GM21360 (cell line): ENCODE results near the gene SMARCA2.

Source experiments
- ATAC-seq: cut with Tn5 transposase; IDR thresholded peaks from one replicate; pipeline ENCODE4 v1.9.1; 2021; ENCODE audit warnings: mild to moderate bottlenecking, moderate library complexity; ENCODE audit not compliant: unreplicated experiment

The SMARCA2 gene

GRCh38 chr9:2015581-2016407 lies 647 bp downstream of the SMARCA2 start:
- no peak for ATAC-seq

DNA sequence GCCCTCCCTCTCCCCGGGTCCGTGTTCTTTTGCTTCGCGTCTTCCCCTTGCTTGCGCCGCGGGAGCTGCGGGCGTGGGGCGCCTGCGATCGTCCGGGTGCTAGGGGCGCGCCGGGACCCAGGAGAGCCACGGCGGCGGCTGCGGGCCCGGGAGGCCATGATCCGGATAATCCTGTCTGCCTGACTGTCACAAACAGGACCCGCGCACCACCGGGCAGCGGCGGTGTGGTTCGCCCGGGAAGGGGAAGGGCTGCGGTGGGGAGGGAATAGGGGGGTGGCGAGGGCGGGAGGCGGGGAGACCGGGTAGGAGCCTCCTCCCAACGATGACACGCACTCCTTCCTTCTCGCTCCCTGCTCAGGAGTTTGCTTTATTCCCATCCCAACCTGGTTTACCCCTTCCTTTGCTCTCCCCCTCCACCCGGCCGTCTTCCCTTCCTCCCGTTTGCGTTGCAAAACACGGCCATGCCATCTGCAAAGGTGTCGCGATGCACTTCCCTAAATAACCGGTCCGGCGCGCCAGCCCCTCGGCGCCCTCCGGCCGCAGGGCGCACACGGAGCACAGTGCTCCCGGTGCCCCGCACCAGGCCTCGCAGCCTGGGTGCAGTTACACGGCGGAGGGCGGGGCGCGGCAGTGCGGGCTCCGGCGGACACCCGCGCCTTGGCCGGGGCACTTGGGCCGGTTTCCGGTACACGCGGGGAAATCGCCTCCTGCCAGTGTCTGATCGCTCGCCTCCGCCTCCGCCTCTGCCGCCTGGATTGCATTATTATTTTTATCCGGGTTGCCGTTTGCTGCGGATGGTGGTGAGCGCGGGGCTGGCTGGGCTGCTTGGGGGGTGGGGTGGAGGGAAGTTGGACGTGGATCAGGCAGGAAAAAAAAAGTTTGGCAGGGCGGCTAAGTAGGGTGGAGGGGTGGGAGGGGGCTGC lies 1.5 kb downstream of the SMARCA2 start:
- ATAC-seq: no peak

- ATAC-seq: peak; percentile 22
Observed at GRCh38 chr9:2017331-2018161, 2.4 kb downstream of the SMARCA2 start.

DNA sequence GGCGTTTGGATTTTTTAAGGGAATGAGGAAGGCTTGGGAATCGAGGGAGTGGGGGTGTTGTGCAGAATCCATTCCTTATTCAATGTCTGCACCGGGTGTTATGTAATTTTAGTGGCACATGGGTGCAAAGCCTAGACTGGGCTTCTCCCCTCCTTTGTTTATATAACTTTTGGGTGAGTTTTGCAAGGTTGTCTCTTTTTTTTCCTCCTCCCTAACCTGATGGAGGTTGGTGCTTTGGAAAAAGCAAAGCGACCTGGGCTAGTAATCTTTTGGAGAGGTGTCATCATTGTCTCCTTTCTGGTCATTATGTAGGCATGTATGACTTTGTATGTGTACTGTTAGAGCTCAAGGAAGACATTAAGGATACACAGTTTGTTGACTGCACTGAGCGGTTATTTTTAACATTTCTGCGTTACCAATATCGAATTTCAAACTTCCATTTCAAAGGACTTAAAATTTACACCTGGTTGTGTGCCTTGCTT lies 3.1 kb downstream of the SMARCA2 start:
- ATAC-seq: no peak

DNA sequence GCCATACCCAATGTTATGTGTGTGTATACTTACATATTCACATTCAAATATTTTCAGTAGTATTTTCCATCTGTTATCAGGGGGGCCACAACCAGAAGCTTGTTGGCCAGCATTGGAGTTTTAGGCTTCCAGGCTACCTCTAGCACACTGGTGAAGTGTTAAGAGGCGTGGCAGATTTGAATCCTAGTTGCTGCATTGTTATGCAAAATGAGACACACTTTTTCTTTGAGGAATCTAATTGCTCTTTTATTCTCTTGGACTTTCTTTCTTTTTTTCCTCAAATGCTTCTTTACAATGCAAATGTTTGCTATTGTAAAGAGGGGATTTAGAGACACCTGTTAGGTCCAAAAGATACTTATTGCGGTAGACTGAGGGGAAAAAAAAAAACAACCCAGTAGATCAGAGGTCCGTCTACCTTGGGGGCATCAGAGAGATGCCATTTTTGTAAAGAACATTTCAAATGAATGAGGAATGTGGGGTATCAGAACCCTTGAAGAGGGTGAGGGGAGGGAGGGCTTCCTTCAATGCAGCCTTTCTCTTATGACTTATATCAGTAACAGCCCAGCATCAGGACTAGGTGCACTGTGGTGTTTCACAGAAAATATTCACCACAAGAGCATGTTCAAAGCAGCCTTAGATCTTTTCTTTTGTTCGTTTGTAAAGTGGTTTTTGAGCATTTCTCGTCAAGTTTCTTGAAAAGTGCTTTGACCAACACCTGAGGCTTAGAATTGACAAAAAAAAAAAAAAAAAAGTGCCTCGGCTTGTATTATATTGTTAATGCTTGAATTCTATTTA lies 3.8 kb downstream of the SMARCA2 start:
- ATAC-seq: no peak

DNA sequence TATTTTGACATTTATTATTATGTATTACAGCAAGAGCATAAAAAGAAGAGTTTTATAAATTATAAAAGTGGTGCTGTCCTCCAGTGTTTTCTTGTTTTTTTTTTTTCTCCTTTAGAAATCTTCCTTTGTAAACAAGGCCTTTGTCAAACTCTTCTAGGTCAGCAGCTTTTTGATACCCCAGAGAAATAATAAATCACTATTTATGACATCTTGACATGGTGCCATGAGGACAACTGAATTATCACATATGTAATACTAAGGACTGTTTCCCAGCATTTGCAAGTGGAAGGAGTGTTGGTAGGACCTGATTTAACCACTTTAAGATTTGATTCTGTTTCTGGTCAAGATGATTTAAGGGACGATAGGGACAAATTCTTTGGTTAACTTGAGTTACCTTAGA lies 4.6 kb downstream of the SMARCA2 start:
- ATAC-seq: no peak

- ATAC-seq: no peak
Observed at GRCh38 chr9:2021731-2022130, 6.6 kb downstream of the SMARCA2 start.

GRCh38 chr9:2022560-2022959 lies 7.4 kb downstream of the SMARCA2 start:
- no peak for ATAC-seq

DNA sequence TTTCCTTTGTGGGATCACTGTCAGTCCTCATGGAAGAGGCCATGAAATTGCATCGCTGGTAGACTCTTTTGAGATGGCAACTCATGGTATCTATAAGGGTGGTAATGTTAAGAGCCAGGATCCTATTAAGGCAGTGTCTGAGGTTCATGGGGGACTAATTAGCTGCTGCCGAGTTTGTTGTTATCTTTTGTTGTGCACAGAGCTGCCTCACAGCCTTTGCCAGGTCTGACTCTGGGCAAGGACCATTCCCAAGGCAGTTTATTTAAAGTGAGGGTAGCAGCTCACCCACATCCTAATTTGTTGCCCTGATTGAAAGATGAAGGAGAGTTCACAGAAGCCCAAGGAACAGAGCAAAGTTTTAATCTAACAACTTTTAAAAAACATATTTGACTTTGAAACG lies 7.9 kb downstream of the SMARCA2 start:
- no peak for ATAC-seq

- no peak for ATAC-seq
Observed at GRCh38 chr9:2023532-2023931, 8.4 kb downstream of the SMARCA2 start.

DNA sequence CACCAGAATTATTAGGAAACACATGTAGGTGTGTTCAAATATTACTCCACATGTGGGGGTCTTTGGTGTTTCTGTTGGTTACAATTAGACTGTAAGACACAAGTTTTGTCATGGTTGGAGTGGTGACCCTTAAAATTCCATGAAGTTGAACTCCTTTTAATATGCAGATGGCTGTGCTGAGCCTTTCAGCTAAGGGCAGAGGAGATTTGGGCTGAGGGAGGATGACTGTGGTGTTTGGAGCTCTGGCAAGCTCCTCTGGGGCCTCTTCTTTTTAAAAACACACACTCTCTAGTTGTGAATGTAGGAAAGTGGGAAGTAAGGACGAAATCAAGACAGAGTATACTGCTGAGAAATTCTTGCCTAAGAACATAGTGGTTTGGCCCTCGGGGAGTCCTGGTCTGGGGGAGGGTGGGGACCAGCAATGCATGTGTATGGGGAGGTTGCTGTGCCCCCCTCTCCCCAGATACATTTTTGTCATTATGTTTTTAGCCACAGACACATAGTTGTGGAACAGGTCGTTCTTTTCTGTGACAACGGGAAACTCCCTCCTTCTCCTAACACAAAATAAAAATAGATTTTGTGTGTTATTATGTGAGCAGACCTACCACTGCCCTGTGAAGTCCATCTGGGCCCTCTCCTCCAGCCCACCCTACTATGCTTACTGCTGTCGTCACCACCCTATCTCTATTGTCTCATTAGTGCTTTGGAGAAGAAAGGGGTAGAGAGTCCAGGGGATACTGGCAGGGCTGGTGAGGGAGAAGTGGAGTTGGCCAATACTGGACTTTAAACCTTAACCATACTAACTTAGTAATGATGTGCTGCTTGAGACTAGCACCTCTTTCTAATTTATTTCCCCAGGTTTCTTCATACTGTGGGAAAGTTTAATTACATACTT lies 10.0 kb downstream of the SMARCA2 start:
- ATAC-seq: no peak

GRCh38 chr9:2026220-2026997 lies 11.3 kb downstream of the SMARCA2 start:
- no peak for ATAC-seq

- ATAC-seq: no peak
Observed at GRCh38 chr9:2027543-2028160, 12.5 kb downstream of the SMARCA2 start.

GRCh38 chr9:2028888-2029287 lies 13.7 kb downstream of the SMARCA2 start:
- no peak for ATAC-seq

- no peak for ATAC-seq
Observed at GRCh38 chr9:2029666-2030170, 14.6 kb downstream of the SMARCA2 start.

- ATAC-seq: no peak
Observed at GRCh38 chr9:2032234-2032633, 17.1 kb downstream of the SMARCA2 start.

GRCh38 chr9:2036844-2037243 lies 21.7 kb downstream of the SMARCA2 start:
- no peak for ATAC-seq
